Natural killer cell treated with Interleukin-12 subunit alpha and Interleukin-12 subunit beta and Interleukin-15 and Interleukin-18, amount 100 ng/mL, for 72 hours (primary cell): ENCODE data around the gene PLEKHM1. TPM values are rescaled to one million over a fixed set of nuclear protein-coding genes. Genes with fewer than 3 reads are reported as not detected.

ENCODE experiments used
- ATAC-seq, 2 donors: fragments of 150-1000 bp; cut with Tn5 transposase in 1 of 2; sonication (Bioruptor Pico), chemical (Tn5 transposase) in 1 of 2; 2 replicates each; pipeline ENCODE4 v1.10.0; 2021
- DNase-seq: peaks from one replicate; pipeline ENCODE4 v3.0.0; 2022; ENCODE audit warnings: low spot score
- H3K27ac Mint-ChIP-seq, 2 donors: 1 replicate in 1 of 2; 2 replicates in 1 of 2; pipeline ENCODE4 v1.8.0; 2022; ENCODE audit warnings: mixed read lengths in 2 of 2, mild to moderate bottlenecking in 1 of 2, moderate library complexity in 1 of 2
- H3K27me3 Mint-ChIP-seq, 2 donors: 1 replicate in 1 of 2; 2 replicates in 1 of 2; pipeline ENCODE4 v1.8.0; 2022; ENCODE audit warnings: mixed read lengths in 2 of 2
- H3K36me3 Mint-ChIP-seq: one replicate; pipeline ENCODE4 v1.8.0; 2022; ENCODE audit warnings: mixed read lengths
- H3K4me1 Mint-ChIP-seq, 2 donors: 1 replicate in 1 of 2; 2 replicates in 1 of 2; pipeline ENCODE4 v1.8.0; 2022; ENCODE audit warnings: low read depth in 2 of 2, mixed read lengths in 2 of 2, mild to moderate bottlenecking in 1 of 2
- H3K4me3 Mint-ChIP-seq: one replicate; pipeline ENCODE4 v1.8.0; 2022; ENCODE audit warnings: mixed read lengths
- H3K9me3 Mint-ChIP-seq: 2 replicates; pipeline ENCODE4 v1.8.0; 2022; ENCODE audit warnings: mixed read lengths
- total RNA-seq, 2 donors: library from RNA; stranded (reverse); gene quantifications; one replicate each; pipeline ENCODE4 v1.2.3, GENCODE V29; 2022

The PLEKHM1 gene
- total RNA-seq, 2 donors from 2014 or later = 63.1 to 68.1 TPM

DNA sequence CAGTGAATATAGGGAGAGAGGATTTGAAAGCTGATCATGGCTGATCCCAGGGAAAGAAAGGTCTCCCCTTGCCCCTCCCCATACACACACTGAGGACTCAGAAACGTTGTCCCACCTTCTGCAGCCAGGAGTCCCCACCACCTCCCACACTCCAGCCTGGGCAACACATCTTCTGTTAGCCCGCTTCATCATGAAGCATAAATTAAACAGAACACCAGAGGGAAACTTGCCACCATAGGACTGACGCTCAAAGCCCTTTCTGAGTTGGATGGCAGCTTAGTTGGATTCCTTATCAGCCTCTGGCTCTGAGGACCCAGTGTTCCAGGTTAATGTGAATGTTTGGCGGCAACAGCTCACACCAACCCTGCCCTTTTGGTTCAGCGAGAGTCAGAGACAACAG lies 91.7 kb downstream of the PLEKHM1 start:
- Mint-ChIP-seq H3K27ac (peak overlapping the region in 1 of 2 donors; percentile 14), H3K36me3 (peaks cover 14% of the 10 kb centered on the region), H3K27me3 (no peaks in the 10 kb centered on the region), H3K4me1 (peaks cover 9 to 10% of the 10 kb centered on the region in 2 donors), H3K4me3 (no peak overlapping the region), H3K9me3 (no peaks in the 10 kb centered on the region)
- ATAC-seq (no peak), DNase-seq (no peak)

DNA sequence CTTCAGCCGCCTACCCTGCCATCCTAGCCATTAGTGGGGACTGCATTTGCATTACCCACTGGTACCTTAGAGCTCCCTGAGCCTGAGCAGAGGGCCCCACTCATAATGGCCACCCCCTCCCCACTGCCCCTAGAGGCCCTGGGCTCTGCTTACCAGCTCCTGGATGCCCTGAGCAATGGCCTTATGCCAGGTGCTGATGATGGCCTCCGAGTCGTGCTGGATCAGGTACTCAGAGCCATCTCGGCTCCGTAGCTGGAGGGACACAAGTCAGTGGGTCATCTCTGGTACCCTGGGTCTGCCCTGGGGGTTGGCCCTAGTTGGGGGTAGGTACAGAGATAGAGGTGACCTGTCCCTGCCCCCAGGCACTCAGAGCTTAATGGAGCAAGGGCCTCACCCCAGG lies 92.7 kb downstream of the PLEKHM1 start:
- Mint-ChIP-seq H3K4me1 (peaks cover 16 to 18% of the 10 kb centered on the region in 2 donors), H3K4me3 (no peak overlapping the region), H3K27ac (no peak overlapping the region), H3K36me3 (peaks cover 14% of the 10 kb centered on the region), H3K9me3 (no peaks in the 10 kb centered on the region), H3K27me3 (no peaks in the 10 kb centered on the region)
- ATAC-seq (no peak), DNase-seq (no peak)

DNA sequence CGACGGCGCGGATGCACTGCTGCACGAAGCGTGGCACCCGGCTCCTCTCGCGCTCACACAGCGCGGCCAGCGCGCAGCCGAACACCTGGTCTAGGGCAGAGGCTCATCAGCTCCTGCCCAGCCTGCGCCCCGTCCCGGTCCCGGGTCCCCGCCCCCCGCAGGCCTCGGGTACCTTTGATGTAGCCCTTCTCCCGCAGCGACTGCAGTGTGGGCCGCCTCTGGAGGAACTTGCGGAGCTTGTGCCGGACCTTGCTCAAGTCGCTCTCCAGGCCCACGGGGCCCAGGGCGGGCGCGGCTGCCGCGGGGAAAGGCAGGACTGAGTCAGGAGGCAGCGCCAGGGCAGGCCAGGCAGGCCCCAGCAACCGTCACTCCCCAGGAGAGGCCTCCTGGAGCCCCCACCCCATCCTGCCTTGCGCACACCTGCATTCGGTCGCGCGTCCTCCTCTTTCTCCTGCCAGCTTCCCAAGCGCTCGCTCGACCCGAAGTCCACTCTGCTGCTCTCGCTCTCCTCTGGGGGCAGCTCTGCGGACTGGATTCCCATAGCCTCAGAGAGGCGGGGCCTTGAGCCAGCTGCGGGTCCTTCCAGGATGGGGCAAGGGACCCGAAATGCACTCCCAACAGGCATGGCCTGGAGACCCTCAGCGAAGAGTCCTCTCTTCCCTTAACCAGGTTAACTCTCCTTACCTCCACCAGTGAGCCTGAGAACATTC lies 93.9 kb downstream of the PLEKHM1 start:
- peak in 1 of 2 donors; percentile 25 for ATAC-seq
- H3K4me3 Mint-ChIP-seq = no peak overlapping the region
- H3K36me3 Mint-ChIP-seq = peaks cover 11% of the 10 kb centered on the region
- no peak for DNase-seq
- peaks cover 15 to 19% of the 10 kb centered on the region in 2 donors for H3K4me1 Mint-ChIP-seq
- H3K27me3 Mint-ChIP-seq = no peaks in the 10 kb centered on the region
- no peaks in the 10 kb centered on the region for H3K9me3 Mint-ChIP-seq
- peak overlapping the region in 1 of 2 donors; percentile 52 for H3K27ac Mint-ChIP-seq

- H3K27ac Mint-ChIP-seq = no peak overlapping the region
Observed at GRCh38 chr17:45395569-45396415, 94.7 kb downstream of the PLEKHM1 start.

DNA sequence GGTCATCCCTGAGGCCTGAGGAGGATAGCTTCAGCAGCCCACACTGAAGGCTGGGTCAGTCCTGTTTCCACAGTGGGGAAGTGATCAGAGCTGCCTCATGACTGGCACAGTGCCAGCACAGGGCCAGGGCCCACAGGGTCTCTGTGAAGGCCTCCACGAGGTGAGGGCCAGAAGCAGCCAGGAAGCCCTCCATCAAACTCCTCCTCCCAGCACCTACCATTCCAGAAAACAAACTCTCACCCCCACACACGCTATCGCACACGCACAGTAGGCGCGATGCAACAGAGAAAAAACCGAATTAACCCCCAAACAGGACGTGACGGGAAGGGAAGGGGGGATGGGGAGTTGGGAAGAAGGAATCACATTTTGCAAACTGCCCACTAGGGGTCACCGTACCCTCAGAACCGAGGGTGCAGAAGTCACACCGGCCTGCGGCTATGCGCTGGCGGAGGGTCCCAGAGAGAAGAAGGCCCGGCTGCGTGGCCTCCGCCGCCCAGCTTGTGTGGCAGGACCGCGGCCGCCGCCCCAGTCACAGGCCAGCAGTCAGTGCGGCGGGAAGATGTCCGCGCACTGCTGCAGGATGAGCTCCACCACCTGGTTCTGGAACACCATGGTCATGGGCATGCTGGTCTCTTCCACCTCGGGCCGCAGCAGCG lies 95.5 kb downstream of the PLEKHM1 start:
- Mint-ChIP-seq H3K4me3 (no peak overlapping the region), H3K9me3 (no peaks in the 10 kb centered on the region), H3K4me1 (peaks cover 18 to 25% of the 10 kb centered on the region in 2 donors), H3K27ac (no peak overlapping the region), H3K27me3 (no peaks in the 10 kb centered on the region), H3K36me3 (peaks cover 7% of the 10 kb centered on the region)
- no peak for DNase-seq
- ATAC-seq = peak; percentile 10 to 43

More at GRCh38 chr17:45395569-45396415, 94.7 kb downstream of the PLEKHM1 start:
- H3K4me3 Mint-ChIP-seq = no peak overlapping the region
- H3K9me3 Mint-ChIP-seq = no peaks in the 10 kb centered on the region
- no peaks in the 10 kb centered on the region for H3K27me3 Mint-ChIP-seq
- ATAC-seq (no peak), DNase-seq (no peak)
- H3K36me3 Mint-ChIP-seq = peaks cover 7% of the 10 kb centered on the region
- H3K4me1 Mint-ChIP-seq = peaks cover 18 to 25% of the 10 kb centered on the region in 2 donors

GRCh38 chr17:45394564-45394912 lies 96.0 kb downstream of the PLEKHM1 start:
- Mint-ChIP-seq H3K4me1 (peaks cover 18 to 25% of the 10 kb centered on the region in 2 donors), H3K36me3 (peaks cover 7% of the 10 kb centered on the region), H3K27me3 (no peaks in the 10 kb centered on the region), H3K4me3 (no peak overlapping the region), H3K27ac (no peak overlapping the region), H3K9me3 (no peaks in the 10 kb centered on the region)
- DNase-seq = no peak
- no peak for ATAC-seq

DNA sequence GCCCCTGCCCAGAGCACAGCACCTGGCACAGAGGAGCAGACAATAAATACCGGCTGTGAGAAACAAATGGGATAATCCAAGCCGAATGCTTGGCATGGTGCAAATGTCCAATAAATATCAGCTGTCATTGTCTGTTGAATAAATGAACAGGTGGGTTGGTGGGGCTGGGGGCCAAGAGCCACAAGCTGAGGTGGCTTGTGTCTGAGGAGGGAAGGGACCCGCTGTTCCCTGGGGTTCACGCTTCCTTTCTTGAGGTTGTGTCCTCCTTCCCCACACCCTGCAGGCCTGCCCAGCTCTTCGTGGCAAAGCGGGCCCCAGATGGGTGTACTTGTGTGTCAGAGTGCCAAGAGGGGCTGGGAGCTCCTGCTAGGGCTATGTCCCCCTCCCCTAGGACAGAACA lies 96.4 kb downstream of the PLEKHM1 start:
- peaks cover 7% of the 10 kb centered on the region for H3K36me3 Mint-ChIP-seq
- peaks cover 18 to 26% of the 10 kb centered on the region in 2 donors for H3K4me1 Mint-ChIP-seq
- ATAC-seq (no peak), DNase-seq (no peak)
- H3K27me3 Mint-ChIP-seq = no peaks in the 10 kb centered on the region
- no peak overlapping the region for H3K4me3 Mint-ChIP-seq
- H3K27ac Mint-ChIP-seq = no peak overlapping the region
- no peaks in the 10 kb centered on the region for H3K9me3 Mint-ChIP-seq

- peak overlapping the region in 1 of 2 donors; percentile 60 for H3K27ac Mint-ChIP-seq
- no peak for ATAC-seq
- no peaks in the 10 kb centered on the region for H3K9me3 Mint-ChIP-seq
- H3K4me3 Mint-ChIP-seq = no peak overlapping the region
- peaks cover 0 to 2% of the 10 kb centered on the region in 2 donors for H3K27me3 Mint-ChIP-seq
- no peak for DNase-seq
- peaks cover 7% of the 10 kb centered on the region for H3K36me3 Mint-ChIP-seq
- peaks cover 24 to 25% of the 10 kb centered on the region in 2 donors for H3K4me1 Mint-ChIP-seq
Observed at GRCh38 chr17:45393411-45393810, 97.1 kb downstream of the PLEKHM1 start.

DNA sequence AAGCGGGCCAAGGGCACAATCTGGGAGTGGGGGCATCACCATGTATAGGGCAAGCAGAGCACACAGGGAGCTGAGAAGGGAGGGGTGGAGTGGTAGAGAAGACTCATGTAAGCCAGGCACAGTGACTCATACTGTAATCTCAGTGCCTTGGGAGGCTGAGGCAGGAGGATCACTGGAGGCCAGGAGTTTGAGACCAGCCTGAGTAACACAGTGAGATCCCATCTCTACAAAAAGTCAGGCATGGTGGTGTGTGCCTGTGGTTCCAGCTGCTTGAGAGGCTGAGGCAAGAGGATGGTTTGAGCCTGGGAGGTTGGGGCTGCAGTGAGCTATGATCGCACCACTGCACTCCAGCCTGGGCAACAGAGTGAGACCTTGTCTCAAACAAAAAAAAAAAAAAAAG lies 98.6 kb downstream of the PLEKHM1 start:
- peaks cover 1% of the 10 kb centered on the region for H3K36me3 Mint-ChIP-seq
- peaks cover 2 to 9% of the 10 kb centered on the region in 2 donors for H3K27me3 Mint-ChIP-seq
- H3K4me3 Mint-ChIP-seq = no peak overlapping the region
- peak overlapping the region in 1 of 2 donors; percentile 39 for H3K27ac Mint-ChIP-seq
- no peaks in the 10 kb centered on the region for H3K9me3 Mint-ChIP-seq
- no peak for ATAC-seq
- DNase-seq = no peak
- H3K4me1 Mint-ChIP-seq = peaks cover 21 to 24% of the 10 kb centered on the region in 2 donors

GRCh38 chr17:45391291-45391690 lies 99.2 kb downstream of the PLEKHM1 start:
- Mint-ChIP-seq H3K27me3 (peaks cover 2 to 9% of the 10 kb centered on the region in 2 donors), H3K36me3 (no peaks in the 10 kb centered on the region), H3K27ac (peak overlapping the region in 1 of 2 donors; percentile 39), H3K4me1 (peaks cover 21 to 24% of the 10 kb centered on the region in 2 donors), H3K9me3 (no peaks in the 10 kb centered on the region), H3K4me3 (no peak overlapping the region)
- ATAC-seq (no peak), DNase-seq (no peak)

GRCh38 chr17:45389354-45389753 lies 101.2 kb downstream of the PLEKHM1 start:
- Mint-ChIP-seq H3K36me3 (no peaks in the 10 kb centered on the region), H3K4me1 (peaks cover 29 to 33% of the 10 kb centered on the region in 2 donors), H3K4me3 (no peak overlapping the region), H3K27ac (peak overlapping the region in 1 of 2 donors; percentile 18), H3K9me3 (no peaks in the 10 kb centered on the region), H3K27me3 (peaks cover 7 to 9% of the 10 kb centered on the region in 2 donors)
- no peak for DNase-seq
- no peak for ATAC-seq

- ATAC-seq (no peak), DNase-seq (no peak)
- peaks cover 9 to 13% of the 10 kb centered on the region in 2 donors for H3K27me3 Mint-ChIP-seq
- no peak overlapping the region for H3K4me3 Mint-ChIP-seq
- peak overlapping the region in 1 of 2 donors; percentile 18 for H3K27ac Mint-ChIP-seq
- peaks cover 34 to 38% of the 10 kb centered on the region in 2 donors for H3K4me1 Mint-ChIP-seq
- H3K9me3 Mint-ChIP-seq = no peaks in the 10 kb centered on the region
- H3K36me3 Mint-ChIP-seq = no peaks in the 10 kb centered on the region
Observed at GRCh38 chr17:45388604-45389325, 101.8 kb downstream of the PLEKHM1 start.

- Mint-ChIP-seq H3K9me3 (no peaks in the 10 kb centered on the region), H3K4me1 (peaks cover 27 to 35% of the 10 kb centered on the region in 2 donors), H3K4me3 (no peak overlapping the region), H3K36me3 (no peaks in the 10 kb centered on the region), H3K27ac (no peak overlapping the region), H3K27me3 (peaks cover 13 to 17% of the 10 kb centered on the region in 2 donors)
- DNase-seq (no peak), ATAC-seq (no peak)
Observed at GRCh38 chr17:45387739-45388138, 102.8 kb downstream of the PLEKHM1 start.
